GM19238 (cell line): ENCODE results near the gene CADM4.
"Not testable (repeated sequence)": the region's sequence is repeated elsewhere in the genome, so short reads cannot be mapped to it uniquely, and the experiment has no call there.

Experiments
- DNase-seq: peaks from one replicate; pipeline ENCODE4 v3.0.0; 2011; ENCODE audit warnings: low spot score; ENCODE audit not compliant: insufficient read length

The CADM4 gene

GRCh38 chr19:43639519-43640423 is at the start of gene CADM4:
Gene CADM4 (minus strand): TSS chr19:43639850. CDS start chr19:43639790, 60 bp downstream.
- DNase-seq = no peak

GRCh38 chr19:43688059-43688701 is 48.5 kb upstream of the CADM4 start:
- DNase-seq = no peak

- DNase-seq = no peak
These were observed 48.0 kb upstream of the CADM4 start for GRCh38 chr19:43687660-43687997.

- DNase-seq = no peak
These were observed 44.7 kb upstream of the CADM4 start for GRCh38 chr19:43684326-43684725.

DNA sequence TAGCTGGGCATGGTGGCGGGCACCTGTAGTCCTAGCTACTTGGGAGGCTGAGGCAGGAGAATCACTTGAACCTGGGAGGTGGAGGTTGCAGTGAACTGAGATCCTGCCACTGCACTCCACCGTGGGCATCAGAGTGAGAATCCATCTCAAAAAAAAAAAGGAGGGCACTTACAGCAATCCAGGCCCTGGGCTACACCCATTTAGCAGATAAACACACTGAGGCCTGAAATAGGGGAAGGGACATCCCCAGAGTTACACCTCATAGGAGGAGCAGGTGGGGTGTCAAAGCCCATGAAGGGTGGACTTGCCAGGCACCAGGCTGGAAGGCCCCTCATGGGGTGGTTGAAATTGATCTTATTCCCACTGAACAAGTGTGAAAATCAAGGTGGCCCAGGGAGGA is 44.3 kb upstream of the CADM4 start:
- no peak for DNase-seq

DNA sequence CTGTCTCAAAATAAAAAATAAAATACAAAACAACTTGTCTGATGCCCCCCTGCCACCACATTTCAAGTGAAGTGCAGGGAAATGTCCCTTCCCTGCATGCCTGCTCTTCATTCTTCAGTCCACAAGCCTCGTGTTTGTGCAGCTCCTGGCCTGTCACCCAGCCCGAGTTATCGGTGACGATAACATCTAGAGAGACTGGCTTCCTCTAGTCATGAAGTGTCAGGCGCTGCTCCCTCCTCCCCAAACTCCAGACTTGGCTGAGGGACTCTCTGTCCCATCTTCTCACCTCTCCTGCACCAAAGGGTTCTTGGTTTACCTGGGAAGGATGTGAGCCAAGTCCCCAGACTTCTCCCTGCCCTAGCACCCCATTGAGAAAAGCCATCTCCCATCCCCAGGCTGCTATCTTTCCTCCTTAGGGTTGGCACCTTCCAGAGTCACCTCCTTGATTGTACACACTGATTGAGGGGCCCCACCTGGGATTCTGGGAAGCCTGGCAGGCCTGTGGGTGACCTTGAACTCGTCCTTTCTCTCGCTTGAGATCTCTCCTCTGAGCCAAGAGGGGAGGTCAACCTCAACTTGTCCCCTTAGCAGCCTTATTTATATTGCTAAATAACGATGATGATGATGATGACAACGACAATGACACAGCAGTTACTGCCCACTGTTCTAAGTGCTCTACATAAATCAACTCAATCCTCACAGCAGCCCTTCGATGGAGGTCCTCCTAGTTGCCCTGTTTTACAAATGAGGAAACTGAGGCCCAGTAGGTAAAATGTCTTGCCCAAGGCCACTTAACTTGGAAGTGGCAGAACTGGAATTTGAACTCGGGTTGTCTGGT is 43.4 kb upstream of the CADM4 start:
- no peak for DNase-seq

DNA sequence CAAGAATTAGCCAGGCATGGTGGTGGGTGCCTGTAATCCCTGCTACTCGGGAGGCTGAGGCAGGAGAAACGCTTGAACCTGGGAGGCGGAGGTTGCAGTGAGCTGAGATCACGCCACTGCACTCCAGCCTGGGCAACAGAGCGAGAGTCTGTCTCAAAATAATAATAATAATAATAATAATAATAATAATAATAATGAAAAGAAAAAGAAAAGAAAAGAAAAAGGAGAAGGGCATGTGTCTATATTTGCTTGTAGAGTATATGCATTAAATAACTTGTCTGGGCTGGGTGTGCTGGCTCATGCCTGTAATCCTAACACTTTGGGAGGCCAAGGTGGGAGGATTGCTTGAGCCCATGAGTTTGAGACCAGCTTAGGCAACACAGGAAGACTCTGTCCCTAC is 42.6 kb upstream of the CADM4 start:
- DNase-seq = not testable (repeated sequence)

DNA sequence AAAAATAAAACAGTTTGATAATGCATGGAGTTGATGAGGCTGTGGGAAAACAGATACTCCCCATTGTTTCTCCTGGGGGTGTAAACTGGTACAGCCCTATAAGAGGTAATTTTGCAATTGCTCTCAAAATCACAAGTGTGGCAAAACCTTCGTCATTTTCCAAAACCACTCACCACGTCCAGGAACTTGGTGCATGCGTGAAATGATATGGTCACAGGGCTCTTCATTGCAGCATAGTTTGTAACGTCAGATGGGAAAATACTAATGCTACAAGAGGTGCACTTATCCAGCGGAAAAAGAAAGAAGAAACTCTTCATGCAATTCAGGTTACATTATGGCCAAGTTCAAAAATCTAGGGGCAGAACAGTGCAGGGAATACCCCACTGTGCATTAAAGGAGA is 42.2 kb upstream of the CADM4 start:
- no peak for DNase-seq

DNA sequence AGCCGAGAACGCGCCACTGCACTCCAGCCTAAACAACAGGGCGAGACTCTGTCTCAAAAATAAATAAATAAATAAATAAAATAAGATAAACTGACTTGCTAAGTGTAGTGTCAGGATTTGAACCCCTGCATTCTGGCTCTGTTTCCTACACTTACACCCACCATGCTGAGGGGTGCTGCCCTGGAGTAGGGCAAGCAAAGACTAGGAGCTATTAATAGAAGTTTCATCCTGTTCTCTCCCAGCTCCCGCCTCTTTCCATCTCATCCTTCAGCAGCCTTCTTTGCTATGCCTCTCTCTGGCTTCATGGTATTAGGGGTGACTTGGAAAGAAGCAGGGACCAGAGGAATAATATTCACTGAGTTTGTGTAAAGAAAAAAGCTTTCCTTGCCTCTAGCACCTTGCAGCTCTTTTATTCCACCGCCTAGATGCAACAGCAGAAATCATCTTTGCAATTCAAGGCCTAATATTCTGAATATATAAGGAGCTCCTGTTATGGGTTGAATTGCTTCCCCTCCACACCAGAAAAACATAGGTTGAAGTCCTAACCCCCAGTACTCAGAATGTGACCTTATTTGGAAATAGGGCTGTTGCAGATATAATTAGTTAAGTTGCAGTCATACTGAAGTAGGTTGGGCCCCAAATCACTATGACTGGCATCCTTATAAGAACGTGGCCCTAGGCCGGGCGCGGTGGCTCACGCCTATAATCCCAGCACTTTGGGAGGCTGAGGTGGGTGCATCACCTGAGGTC is 39.0 kb upstream of the CADM4 start:
- no peak for DNase-seq

- no peak for DNase-seq
These were observed 36.3 kb upstream of the CADM4 start for GRCh38 chr19:43675906-43676305.

DNA sequence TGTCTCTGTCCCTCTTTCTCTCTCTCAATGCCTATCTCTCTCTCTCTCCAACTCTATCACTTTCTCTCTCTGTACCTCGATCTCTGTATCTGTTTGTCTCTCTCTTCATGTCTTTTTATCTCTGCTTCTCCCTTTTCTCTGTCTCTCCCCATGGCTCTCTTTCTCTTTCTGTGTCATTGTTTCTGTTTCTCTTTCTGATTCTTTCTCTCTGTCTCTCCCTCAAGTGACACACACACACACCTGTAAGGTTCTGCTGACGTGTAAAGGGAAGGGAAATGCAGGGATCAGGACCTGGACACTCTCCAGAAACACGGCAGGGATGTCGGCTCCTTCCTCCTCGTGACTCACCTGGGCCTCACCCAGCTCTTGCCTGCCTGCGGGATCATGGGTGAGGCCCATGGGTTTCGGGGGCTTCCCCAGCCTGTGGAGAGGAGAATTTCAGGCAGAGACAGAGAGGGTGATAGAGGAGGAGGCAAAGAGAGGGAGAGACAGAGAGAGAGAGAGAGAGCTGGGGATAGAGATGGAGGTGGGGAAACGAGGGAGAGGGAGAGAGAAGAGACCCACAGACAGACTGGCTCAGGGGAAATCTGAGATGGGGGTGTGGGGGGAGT is 35.7 kb upstream of the CADM4 start:
- no peak for DNase-seq

- no peak for DNase-seq
These were observed 34.9 kb upstream of the CADM4 start for GRCh38 chr19:43674596-43674995.

DNA sequence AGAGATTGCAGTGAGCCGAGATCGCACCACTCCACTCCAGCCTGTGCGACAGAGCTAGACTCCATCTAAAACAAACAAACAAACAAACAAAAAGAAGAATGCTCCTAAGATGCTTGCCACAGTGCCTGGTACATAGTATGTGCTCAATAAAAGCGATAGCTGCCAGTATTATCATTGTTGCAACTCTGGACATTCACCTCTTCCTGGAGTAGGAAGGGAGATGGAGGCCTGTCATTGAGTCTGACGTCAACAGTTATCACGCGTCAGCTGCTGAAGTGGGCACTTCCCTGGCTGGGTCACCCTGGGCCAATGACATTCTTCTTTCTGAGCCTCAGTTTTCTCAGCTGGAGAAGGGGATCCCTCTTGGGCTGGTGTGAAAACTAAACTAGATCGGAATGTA is 34.5 kb upstream of the CADM4 start:
- no peak for DNase-seq

DNA sequence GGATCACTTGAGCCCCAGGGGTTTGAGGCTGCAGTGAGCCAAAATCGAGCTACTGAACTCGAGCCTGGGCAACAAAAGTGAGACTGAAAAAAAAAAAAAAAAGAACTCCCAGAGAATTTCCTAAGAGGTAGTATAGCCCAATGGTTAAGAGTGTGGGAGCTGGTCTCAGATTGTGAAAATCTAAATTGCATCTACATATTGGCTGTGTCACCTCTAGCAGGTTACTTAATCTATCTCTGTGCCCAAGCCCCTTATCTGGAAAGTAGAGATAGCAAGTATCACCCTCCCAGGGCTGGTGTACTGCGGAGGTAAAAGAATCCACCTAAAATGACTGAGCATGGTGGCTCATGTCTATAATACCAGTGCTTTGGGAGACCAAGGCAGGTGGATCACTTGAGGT is 34.0 kb upstream of the CADM4 start:
- no peak for DNase-seq

GRCh38 chr19:43672061-43672679 is 32.5 kb upstream of the CADM4 start:
- no peak for DNase-seq

GRCh38 chr19:43668406-43669109 is 28.9 kb upstream of the CADM4 start:
- peak; percentile 88 for DNase-seq

DNA sequence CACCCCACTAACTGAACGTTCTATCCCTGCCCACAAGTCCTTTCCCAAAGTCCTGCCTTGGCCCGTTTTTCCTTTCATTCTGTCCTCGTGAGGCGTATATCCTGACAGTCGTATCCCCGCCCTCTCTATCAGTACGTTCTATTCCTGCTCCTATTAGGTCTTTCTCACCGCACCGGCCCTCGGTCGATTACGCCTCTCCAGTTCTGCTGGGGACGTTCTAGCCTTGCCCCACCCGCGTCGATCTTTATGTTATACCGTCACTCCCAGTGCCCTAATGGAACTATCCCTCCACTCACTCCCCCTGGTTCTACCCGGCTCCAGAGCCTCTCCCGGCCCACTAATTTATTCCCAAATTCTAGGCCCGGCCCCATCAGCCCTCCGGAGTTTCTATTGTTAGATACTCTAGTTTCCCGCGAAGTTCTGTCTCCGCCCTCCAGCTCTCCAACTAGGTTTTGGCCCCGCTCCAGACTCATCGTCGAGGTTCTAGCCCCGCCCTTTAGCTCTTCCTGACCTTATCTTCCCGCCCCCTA is 28.3 kb upstream of the CADM4 start:
- DNase-seq = no peak

DNA sequence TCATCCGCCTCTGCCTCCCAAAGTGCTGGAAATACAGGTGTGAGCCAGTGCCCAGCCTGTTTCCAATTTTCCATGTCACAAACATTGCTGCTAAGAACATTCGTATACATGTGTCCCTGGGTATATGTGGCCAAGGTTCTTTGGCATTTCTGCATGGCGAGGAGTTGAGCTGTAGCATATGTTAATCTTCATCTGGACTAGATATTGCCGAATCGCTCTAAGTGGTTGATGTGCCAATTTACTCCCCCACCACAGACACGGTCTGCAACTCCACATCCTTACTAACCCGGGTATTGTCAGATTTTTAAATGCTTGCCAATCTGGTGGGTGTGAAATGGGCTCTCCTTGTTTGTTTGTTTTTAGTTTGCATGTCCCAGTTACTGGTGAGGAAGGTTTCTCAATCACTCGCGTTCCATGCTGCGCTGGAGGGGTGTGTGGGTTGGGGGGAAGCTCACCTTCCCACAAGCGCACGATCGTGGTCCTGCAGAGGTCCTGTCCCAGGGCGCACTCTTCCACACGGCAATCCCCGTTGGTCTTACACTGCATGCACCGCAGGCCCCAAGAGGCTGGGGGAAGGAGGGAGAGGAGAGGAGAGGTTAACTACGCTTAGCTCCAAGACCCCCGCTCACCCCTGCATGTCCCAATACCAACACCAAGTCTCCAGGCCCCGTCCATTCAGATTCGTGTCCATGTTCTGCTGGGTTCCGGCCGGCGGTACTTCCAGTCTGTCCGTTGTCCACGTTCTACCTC is 27.7 kb upstream of the CADM4 start:
- DNase-seq = no peak

GRCh38 chr19:43664018-43664417 is 24.4 kb upstream of the CADM4 start:
- no peak for DNase-seq
